Common myeloid progenitor, CD34-positive (primary cell): Measurements from ENCODE around the gene FADS1.
A peak's percentile ranks its signal among the peaks of the same experiment; 100 is the strongest.

ENCODE experiments used
- CTCF ChIA-PET: fragments of 350-600 bp; sonication (Branson Sonifier 250); formaldehyde crosslinking; loops from one replicate; lab custom pipeline; 2021; ENCODE audit warnings: antibody characterized with exemption; lab: Charles Lee
- POLR2A ChIA-PET: fragments of 350-600 bp; sonication (Branson Sonifier 250); formaldehyde crosslinking; loops from one replicate; lab custom pipeline; 2021; ENCODE audit warnings: antibody characterized with exemption; lab: Charles Lee
- DNase-seq, 3 donors: peaks; one replicate each; pipeline versions ENCODE4 v3.0.0 to v3.0.0-alpha.2; 2013
- H3K27ac ChIP-seq, 2 experiments: 1 replicate in 1 of 2; 2 replicates in 1 of 2; pipeline ENCODE4 v1.7.0; 2013; ENCODE audit warnings: inconsistent platforms in 2 of 2, low read length in 2 of 2, mild to moderate bottlenecking in 2 of 2, low read depth in 1 of 2, moderate library complexity in 1 of 2; ENCODE audit not compliant: severe bottlenecking in 2 of 2, insufficient read depth in 1 of 2, poor library complexity in 1 of 2
- H3K27me3 ChIP-seq, 5 experiments: replicated peaks in 2 of 5; 1 replicate in 3 of 5; 2 replicates in 2 of 5; pipeline versions ENCODE4 v1.6.1 to v1.7.0; 2013; ENCODE audit warnings: low read length in 4 of 5, mild to moderate bottlenecking in 2 of 5, moderate library complexity in 2 of 5, inconsistent platforms in 1 of 5; ENCODE audit not compliant: insufficient read depth in 5 of 5, control insufficient read depth in 4 of 5
- H3K36me3 ChIP-seq, 4 experiments: 1 replicate in 2 of 4; 2 replicates in 2 of 4; pipeline versions ENCODE4 v1.6.1 to v1.7.0; 2013; ENCODE audit warnings: low read length in 3 of 4, control low read depth in 1 of 4, mild to moderate bottlenecking in 1 of 4; ENCODE audit not compliant: control insufficient read depth in 4 of 4, insufficient read depth in 4 of 4
- H3K4me1 ChIP-seq, 4 experiments: 1 replicate in 3 of 4; 2 replicates in 1 of 4; pipeline versions ENCODE4 v1.6.1 to v1.7.1; 2013; ENCODE audit warnings: low read length in 3 of 4, mild to moderate bottlenecking in 3 of 4, control low read depth in 1 of 4, inconsistent platforms in 1 of 4, moderate library complexity in 1 of 4; ENCODE audit not compliant: control insufficient read depth in 4 of 4, insufficient read depth in 4 of 4; ENCODE audit errors: control extremely low read depth in 1 of 4
- H3K4me3 ChIP-seq, 7 experiments: 1 replicate in 4 of 7; 2 replicates in 3 of 7; pipeline versions ENCODE4 v1.5.1 to v1.7.0; 2013; ENCODE audit warnings: mild to moderate bottlenecking in 7 of 7, low read length in 6 of 7, moderate library complexity in 6 of 7, inconsistent platforms in 2 of 7, low read depth in 2 of 7, control low read depth in 1 of 7; ENCODE audit not compliant: insufficient read depth in 4 of 7, control insufficient read depth in 1 of 7; ENCODE audit errors: extremely low read depth in 1 of 7
- H3K9me3 ChIP-seq, 5 experiments: 1 replicate in 4 of 5; 2 replicates in 1 of 5; pipeline versions ENCODE4 v1.6.1 to v1.7.1; 2013; ENCODE audit warnings: low read length in 4 of 5, mild to moderate bottlenecking in 2 of 5, inconsistent platforms in 1 of 5, low read depth in 1 of 5, moderate library complexity in 1 of 5; ENCODE audit not compliant: control insufficient read depth in 4 of 5, insufficient read depth in 2 of 5; ENCODE audit errors: control extremely low read depth in 1 of 5
- WGBS: methylation state at CpG from one replicate; pipeline ENCODE4 v1.1.5; 2013; ENCODE audit not compliant: insufficient coverage; 5-methylcytosine and 5-hydroxymethylcytosine counted together

Gene FADS1

GRCh38 chr11:61832754-61833153 lies 16.0 kb upstream of the FADS1 start:
- Histone ChIP-seq H3K4me3 (peak overlapping the region in 4 of 7 experiments; percentile 17 to 97 (median 20)), H3K9me3 (no peaks in the 10 kb centered on the region), H3K36me3 (peaks cover 0 to 62% (median 2%) of the 10 kb centered on the region in 4 experiments), H3K27ac (peak overlapping the region in 1 of 2 experiments; percentile 93), H3K4me1 (peaks cover 23 to 81% (median 75%) of the 10 kb centered on the region in 4 experiments), H3K27me3 (no peaks in the 10 kb centered on the region)
- peak in 2 of 3 donors; percentile 14 to 34 for DNase-seq
- ChIA-PET CTCF (interaction anchor here (1.0 to 2.3 kb wide), 4 partner anchors 10 to 36 kb away, joined by 4 to 7 read pairs (median 6); no protein-coding TSS in a partner anchor), POLR2A (no interaction called here)
- 50% methylated on average over 7 of the region's 7 CpGs for WGBS

GRCh38 chr11:61832207-61832606 lies 15.4 kb upstream of the FADS1 start:
- peak overlapping the region in 1 of 2 experiments; percentile 12 for H3K27ac ChIP-seq
- H3K9me3 ChIP-seq: no peaks in the 10 kb centered on the region
- DNase-seq: no peak
- H3K27me3 ChIP-seq: no peaks in the 10 kb centered on the region
- H3K4me1 ChIP-seq: peaks cover 23 to 84% (median 77%) of the 10 kb centered on the region in 4 experiments
- peaks cover 0 to 56% (median under 1%) of the 10 kb centered on the region in 4 experiments for H3K36me3 ChIP-seq
- 88% methylated on average over 3 of the region's 4 CpGs for WGBS
- CTCF ChIA-PET: interaction anchor here (1.5 to 2.3 kb wide), 7 partner anchors 10 to 35 kb away, joined by 3 to 12 read pairs (median 6); partner anchors contain the start of gene FADS1
- POLR2A ChIA-PET: interaction anchor here (0.8 to 1.9 kb wide), 2 partner anchors 17 to 39 kb away, joined by 3 to 5 read pairs; partner anchors contain the start of gene FEN1
- peak overlapping the region in 4 of 7 experiments; percentile 17 to 97 (median 34) for H3K4me3 ChIP-seq

DNA sequence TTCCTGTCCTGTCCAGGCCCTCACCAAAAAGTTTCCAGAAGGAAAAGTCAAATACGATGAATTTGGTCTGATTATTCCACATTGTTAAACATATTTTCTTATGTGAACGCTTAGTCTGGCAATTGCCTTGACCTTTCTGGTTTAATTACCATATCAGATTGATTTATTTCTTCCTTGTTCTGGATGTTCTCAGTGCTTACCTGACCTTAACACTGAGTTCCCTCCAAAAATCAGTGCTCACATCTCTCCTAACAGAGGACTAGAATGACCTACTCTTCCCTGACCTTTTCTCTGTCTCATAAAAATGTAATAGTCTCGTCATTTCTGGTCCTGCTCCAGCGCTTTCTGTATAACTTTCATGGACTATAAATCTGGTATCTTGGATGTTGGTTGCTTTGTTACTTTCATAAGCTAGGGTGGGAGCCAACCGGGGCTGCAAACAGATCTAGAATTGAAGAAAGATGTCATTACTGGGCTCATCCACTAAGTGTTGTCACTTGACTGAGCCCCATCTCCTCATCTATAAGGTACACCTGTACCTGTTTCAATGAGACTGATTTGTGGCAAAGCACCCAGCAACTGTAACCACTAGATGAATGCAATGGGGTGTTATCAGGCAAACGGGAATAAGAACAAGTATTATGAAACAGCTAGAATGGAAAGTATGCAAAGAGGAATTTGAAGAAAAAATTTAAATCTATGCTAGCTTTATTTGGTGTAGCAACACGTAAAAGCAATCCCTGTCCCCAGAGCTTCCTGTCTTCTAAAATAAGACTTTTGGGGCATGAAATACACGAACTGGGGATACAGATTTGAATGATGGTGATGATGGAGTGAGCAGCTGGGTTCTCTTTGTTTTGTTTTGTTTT lies 13.7 kb upstream of the FADS1 start:
- no peak for DNase-seq
- Histone ChIP-seq H3K4me1 (peaks cover 25 to 85% (median 77%) of the 10 kb centered on the region in 4 experiments), H3K27ac (peak overlapping the region in 1 of 2 experiments; percentile 11), H3K27me3 (no peaks in the 10 kb centered on the region), H3K36me3 (peaks cover 0 to 46% (median 0%) of the 10 kb centered on the region in 4 experiments), H3K4me3 (peak overlapping the region in 5 of 7 experiments; percentile 17 to 97 (median 90)), H3K9me3 (no peaks in the 10 kb centered on the region)
- 58% methylated on average over 7 of the region's 8 CpGs for WGBS
- POLR2A ChIA-PET: interaction anchor here (1.9 kb wide), 1 partner anchor 16 kb away, joined by 5 read pairs; no protein-coding TSS in a partner anchor
- CTCF ChIA-PET: interaction anchor here (1.1 to 4.8 kb wide), 13 partner anchors 8 to 33 kb away, joined by 3 to 50 read pairs (median 5); partner anchors contain the start of gene FADS1

DNA sequence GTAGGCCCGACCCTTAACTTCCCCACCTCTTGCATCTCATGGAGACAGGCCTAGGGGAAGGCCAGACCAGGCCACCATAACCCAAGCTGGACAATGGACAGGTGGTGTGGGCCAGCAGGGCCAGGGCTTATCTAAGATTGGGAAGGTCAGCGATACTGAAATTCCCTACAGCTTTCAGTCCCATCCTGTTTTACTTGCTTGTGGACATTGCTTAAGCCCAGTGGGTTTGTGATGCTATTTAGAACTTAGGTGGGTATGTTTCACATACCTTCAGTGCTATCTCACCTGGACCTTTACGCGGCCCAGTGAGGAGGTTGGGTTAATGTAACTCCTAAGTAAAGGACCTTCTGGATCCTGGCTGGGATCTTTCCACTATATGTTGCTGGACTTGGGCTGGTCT lies 13.0 kb upstream of the FADS1 start:
- Histone ChIP-seq H3K4me3 (peak overlapping the region in 5 of 7 experiments; percentile 81 to 97 (median 90)), H3K9me3 (no peaks in the 10 kb centered on the region), H3K36me3 (peaks cover 0 to 46% (median 0%) of the 10 kb centered on the region in 4 experiments), H3K27ac (peak overlapping the region in 1 of 2 experiments; percentile 79), H3K4me1 (peaks cover 24 to 79% (median 70%) of the 10 kb centered on the region in 4 experiments), H3K27me3 (no peaks in the 10 kb centered on the region)
- WGBS: no CpG with 5 or more reads among the region's 4 CpGs
- DNase-seq: no peak
- ChIA-PET POLR2A (interaction anchor here (1.0 to 3.4 kb wide), 2 partner anchors 12 to 13 kb away, joined by 3 to 40 read pairs; partner anchors contain the start of gene FADS1), CTCF (interaction anchor here (1.3 to 4.8 kb wide), 4 partner anchors 10 to 33 kb away, joined by 3 to 50 read pairs (median 8); partner anchors contain the start of gene FADS1)

DNA sequence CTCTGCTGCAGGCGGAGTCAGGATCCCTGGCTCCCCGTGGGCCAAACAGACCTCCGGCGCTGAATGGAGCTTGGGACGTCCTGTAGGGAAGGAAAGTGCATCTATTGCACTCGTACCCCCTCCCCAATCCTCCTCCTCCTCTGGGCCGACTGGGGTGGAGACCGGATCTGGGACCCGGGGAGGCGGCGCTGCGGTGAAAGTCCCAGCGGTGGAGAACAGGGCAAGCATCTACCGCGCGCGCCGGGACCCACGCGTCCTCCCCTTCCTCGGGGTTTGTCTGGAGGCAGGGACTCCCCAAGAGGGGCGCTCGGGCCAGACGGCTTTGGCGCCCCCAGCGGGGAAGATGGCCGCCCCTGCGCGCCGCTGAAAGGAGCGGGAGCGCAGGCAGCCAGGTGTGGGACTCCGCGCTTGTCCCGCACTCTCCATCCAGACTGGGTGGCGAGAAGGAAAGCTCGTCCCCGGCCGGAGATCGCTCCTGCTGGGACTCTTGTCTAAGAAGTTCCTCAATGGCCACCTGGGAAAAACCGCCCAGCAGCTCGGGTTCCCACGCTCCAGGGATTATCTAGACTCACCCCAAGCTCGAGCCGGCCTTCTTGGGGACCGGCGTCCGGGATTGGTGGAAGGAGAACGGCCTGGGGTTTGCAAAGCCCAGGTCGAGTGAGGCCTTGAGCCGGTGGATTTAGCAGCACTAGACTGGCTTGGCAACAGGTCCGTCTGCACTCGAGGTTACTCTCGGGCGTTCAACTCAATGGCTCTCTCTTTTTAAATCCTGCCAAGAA lies 12.0 kb upstream of the FADS1 start:
- peaks cover 24 to 71% (median 65%) of the 10 kb centered on the region in 4 experiments for H3K4me1 ChIP-seq
- ChIA-PET POLR2A (interaction anchor here (0.5 to 3.4 kb wide), 4 partner anchors 12 to 394 kb away, joined by 3 to 40 read pairs (median 3); partner anchors contain the start of gene FADS1), CTCF (interaction anchor here (0.8 to 4.8 kb wide), 12 partner anchors 9 to 76 kb away, joined by 3 to 50 read pairs (median 6); partner anchors contain the start of gene FADS1)
- no peaks in the 10 kb centered on the region for H3K27me3 ChIP-seq
- peaks cover 0 to 40% (median 0%) of the 10 kb centered on the region in 4 experiments for H3K36me3 ChIP-seq
- peak overlapping the region; percentile 53 to 97 (median 84) for H3K4me3 ChIP-seq
- H3K27ac ChIP-seq: peak overlapping the region; percentile 40 to 79
- DNase-seq: peak; percentile 46 to 69 (median 58)
- WGBS: under 1% methylated on average over 53 of the region's 55 CpGs
- no peaks in the 10 kb centered on the region for H3K9me3 ChIP-seq

DNA sequence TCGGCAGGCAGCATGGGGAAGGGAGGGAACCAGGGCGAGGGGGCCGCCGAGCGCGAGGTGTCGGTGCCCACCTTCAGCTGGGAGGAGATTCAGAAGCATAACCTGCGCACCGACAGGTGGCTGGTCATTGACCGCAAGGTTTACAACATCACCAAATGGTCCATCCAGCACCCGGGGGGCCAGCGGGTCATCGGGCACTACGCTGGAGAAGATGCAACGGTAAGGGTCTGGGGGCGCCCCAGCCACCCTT lies 11.5 kb upstream of the FADS1 start:
- WGBS: 0% methylated on average over 16 of the region's 16 CpGs
- DNase-seq: no peak
- Histone ChIP-seq H3K27me3 (no peaks in the 10 kb centered on the region), H3K27ac (peak overlapping the region in 1 of 2 experiments; percentile 79), H3K4me1 (peaks cover 24 to 66% (median 59%) of the 10 kb centered on the region in 4 experiments), H3K9me3 (no peaks in the 10 kb centered on the region), H3K4me3 (peak overlapping the region; percentile 53 to 97 (median 84)), H3K36me3 (peaks cover 0 to 35% (median 0%) of the 10 kb centered on the region in 4 experiments)
- ChIA-PET POLR2A (interaction anchor here (0.6 to 3.4 kb wide), 2 partner anchors 12 to 394 kb away, joined by 3 to 40 read pairs; partner anchors contain the start of gene FADS1), CTCF (interaction anchor here (0.8 to 4.8 kb wide), 8 partner anchors 12 to 76 kb away, joined by 3 to 50 read pairs (median 6); partner anchors contain the start of gene FADS1)
